ENCODE results near the gene LAMP5. TPM values are rescaled to one million over a fixed set of nuclear protein-coding genes. Genes with fewer than 3 reads are reported as not detected.

The LAMP5 gene
- total RNA-seq, 1 experiment from 2014 or later = 0.54 TPM

GRCh38 chr20:9534025-9534424 lies 19.6 kb downstream of the LAMP5 start:
- no peak for DNase-seq (ENCODE audit: low read depth)

GRCh38 chr20:9535449-9535848 lies 21.1 kb downstream of the LAMP5 start:
- DNase-seq (ENCODE audit: low read depth) = no peak

GRCh38 chr20:9543214-9543613 lies 28.8 kb downstream of the LAMP5 start:
- DNase-seq (ENCODE audit: low read depth) = no peak

- no peak for DNase-seq (ENCODE audit: low read depth)
Observed at GRCh38 chr20:9550283-9550682, 35.9 kb downstream of the LAMP5 start.

GRCh38 chr20:9550871-9551270 lies 36.5 kb downstream of the LAMP5 start:
- no peak for DNase-seq (ENCODE audit: low read depth)

- DNase-seq (ENCODE audit: low read depth) = peak; percentile 78
Observed at GRCh38 chr20:9551808-9552550, 37.6 kb downstream of the LAMP5 start.

- peak; percentile 53 for DNase-seq (ENCODE audit: low read depth)
Observed at GRCh38 chr20:9555781-9556180, 41.4 kb downstream of the LAMP5 start.

GRCh38 chr20:9557411-9557810 lies 43.0 kb downstream of the LAMP5 start:
- DNase-seq (ENCODE audit: low read depth) = no peak

- no peak for DNase-seq (ENCODE audit: low read depth)
Observed at GRCh38 chr20:9565910-9566550, 51.6 kb downstream of the LAMP5 start.

- DNase-seq (ENCODE audit: low read depth) = peak; percentile 20
Observed at GRCh38 chr20:9566977-9567376, 52.6 kb downstream of the LAMP5 start.

- no peak for DNase-seq (ENCODE audit: low read depth)
Observed at GRCh38 chr20:9570612-9571011, 56.2 kb downstream of the LAMP5 start.

GRCh38 chr20:9571783-9572182 lies 57.4 kb downstream of the LAMP5 start:
- DNase-seq (ENCODE audit: low read depth) = no peak

- DNase-seq (ENCODE audit: low read depth) = no peak
Observed at GRCh38 chr20:9572670-9573069, 58.3 kb downstream of the LAMP5 start.

- DNase-seq (ENCODE audit: low read depth) = no peak
Observed at GRCh38 chr20:9573335-9574151, 59.2 kb downstream of the LAMP5 start.

GRCh38 chr20:9574181-9574580 lies 59.8 kb downstream of the LAMP5 start:
- DNase-seq (ENCODE audit: low read depth) = no peak

- DNase-seq (ENCODE audit: low read depth) = no peak
Observed at GRCh38 chr20:9574776-9575175, 60.4 kb downstream of the LAMP5 start.

- no peak for DNase-seq (ENCODE audit: low read depth)
Observed at GRCh38 chr20:9575836-9576235, 61.4 kb downstream of the LAMP5 start.

- DNase-seq (ENCODE audit: low read depth) = no peak
Observed at GRCh38 chr20:9576695-9577094, 62.3 kb downstream of the LAMP5 start.

- DNase-seq (ENCODE audit: low read depth) = no peak
Observed at GRCh38 chr20:9577397-9577796, 63.0 kb downstream of the LAMP5 start.

- no peak for DNase-seq (ENCODE audit: low read depth)
Observed at GRCh38 chr20:9578594-9578993, 64.2 kb downstream of the LAMP5 start.
